Epithelial cell of proximal tubule (primary cell): Measurements from ENCODE around the gene ZDHHC3. TPM values are rescaled to one million over a fixed set of nuclear protein-coding genes. Genes with fewer than 3 reads are reported as not detected.

ENCODE experiments used
- DNase-seq: peaks from one replicate; pipeline ENCODE4 v3.0.0-alpha.2; 2011; ENCODE audit warnings: low read depth
- H3K4me3 ChIP-seq: 2 replicates; pipeline ENCODE4 v1.5.1; 2011; ENCODE audit warnings: low read depth, mild to moderate bottlenecking, low read length
- CTCF ChIP-seq: conservative IDR thresholded peaks from 2 replicates; pipeline ENCODE4 v1.5.1; 2012; ENCODE audit warnings: low read depth, mild to moderate bottlenecking, low read length
- total RNA-seq: library from RNA; depleted of rRNA; stranded (reverse); fragments of >200 nt; gene quantifications from 2 replicates; pipeline ENCODE4 v1.2.3, GENCODE V29; 2015

Gene ZDHHC3
- total RNA-seq, 1 donor from 2014 or later: 38.9 TPM

DNA sequence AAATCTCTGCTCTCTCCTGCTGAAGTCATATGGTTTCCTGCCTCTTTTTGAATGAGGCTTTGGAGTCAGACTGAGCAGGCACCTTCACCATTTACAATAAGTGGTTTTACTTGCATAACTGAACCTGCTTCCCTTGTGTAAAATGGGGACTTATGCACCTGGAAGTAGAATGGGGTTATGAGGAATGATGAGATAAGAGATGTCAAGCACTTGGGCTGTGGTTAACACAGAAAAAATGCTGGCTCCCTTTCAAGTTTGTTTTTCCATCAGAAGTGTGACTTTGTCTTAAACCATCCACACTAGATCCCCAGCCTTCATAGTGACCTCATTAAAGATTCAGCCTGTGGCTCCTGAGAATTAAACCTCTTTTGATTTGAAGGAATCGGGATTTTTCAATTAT, 5.2 kb upstream of the ZDHHC3 start:
- no peak for TF ChIP-seq CTCF
- H3K4me3 ChIP-seq: no peak overlapping the region
- DNase-seq: no peak

- TF ChIP-seq CTCF: no peak
- H3K4me3 ChIP-seq: peak overlapping the region; percentile 99
- no peak for DNase-seq
These were observed 1.6 kb downstream of the ZDHHC3 start for GRCh38 chr3:44974416-44974815.

GRCh38 chr3:44970926-44971490, 5.0 kb downstream of the ZDHHC3 start:
- no peak for DNase-seq
- no peak overlapping the region for H3K4me3 ChIP-seq
- no peak for TF ChIP-seq CTCF

DNA sequence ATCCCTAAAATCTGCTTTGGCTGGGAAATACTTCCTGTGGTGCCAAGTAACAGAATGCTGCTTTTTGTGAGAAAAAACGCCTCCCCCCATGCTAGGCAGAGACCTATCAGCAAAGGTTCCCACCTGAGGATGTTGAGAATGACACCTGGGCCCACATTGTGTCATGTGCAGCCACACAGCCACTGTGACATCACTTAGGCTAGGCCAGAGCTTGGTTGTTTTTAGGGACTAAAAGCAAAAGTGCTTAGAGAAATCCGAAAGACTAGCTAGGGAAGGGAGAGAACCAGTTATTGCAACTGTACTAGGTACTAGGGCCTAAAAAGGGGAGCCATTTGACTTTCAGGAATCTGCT, 6.2 kb downstream of the ZDHHC3 start:
- no peak overlapping the region for H3K4me3 ChIP-seq
- no peak for TF ChIP-seq CTCF
- no peak for DNase-seq

- H3K4me3 ChIP-seq: no peak overlapping the region
- TF ChIP-seq CTCF: no peak
- DNase-seq: no peak
These were observed 6.7 kb downstream of the ZDHHC3 start for GRCh38 chr3:44969154-44969827.

DNA sequence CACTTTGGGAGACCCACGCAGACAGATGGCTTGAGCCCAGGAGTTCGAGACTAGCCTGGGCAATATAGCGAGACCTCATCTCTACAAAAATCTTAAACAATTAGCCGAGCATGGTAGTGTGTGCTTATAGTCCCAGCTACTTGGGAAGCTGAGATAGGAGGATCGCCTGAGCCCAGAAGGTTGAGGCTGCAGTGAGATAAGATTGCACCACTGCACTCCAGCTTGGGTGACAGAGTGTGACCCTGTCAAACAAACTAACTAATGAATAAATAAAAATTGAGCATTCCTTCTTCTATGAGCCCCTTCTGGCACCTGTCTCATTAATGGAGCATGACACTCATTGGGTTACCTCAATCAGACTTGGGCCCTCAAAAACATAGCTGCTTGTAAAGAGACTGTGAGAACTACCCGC, 7.5 kb downstream of the ZDHHC3 start:
- DNase-seq: no peak
- H3K4me3 ChIP-seq: no peak overlapping the region
- no peak for TF ChIP-seq CTCF

DNA sequence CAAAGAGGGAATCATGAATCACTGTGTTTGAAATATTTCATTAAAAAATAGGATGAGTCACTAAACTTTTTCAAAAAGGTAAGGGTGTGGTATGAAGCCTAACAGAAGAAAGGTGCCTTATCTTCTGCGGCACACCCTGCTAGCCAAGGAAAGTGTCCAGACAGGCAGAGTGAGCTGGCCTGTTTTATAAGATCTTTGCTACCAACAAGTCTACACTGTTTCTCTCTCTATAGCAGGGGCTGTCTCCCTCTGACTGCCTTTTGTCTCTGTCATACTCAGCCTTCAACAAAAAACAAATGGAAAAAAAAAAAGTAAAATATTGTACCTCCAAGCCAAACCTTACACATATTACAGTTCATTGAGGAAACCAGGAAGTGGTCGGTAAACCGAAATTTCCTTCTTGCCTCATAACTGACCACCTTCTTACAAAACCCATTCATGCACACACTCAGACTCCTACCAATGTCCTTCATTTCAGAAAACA, 9.1 kb downstream of the ZDHHC3 start:
- no peak for DNase-seq
- H3K4me3 ChIP-seq: no peak overlapping the region
- no peak for TF ChIP-seq CTCF
